Dermis microvascular lymphatic vessel endothelial cell (primary cell): ENCODE measurements around the gene GREB1L. TPM values are rescaled to one million over a fixed set of nuclear protein-coding genes. Genes with fewer than 3 reads are reported as not detected.
A peak's percentile ranks its signal among the peaks of the same experiment; 100 is the strongest.
"Not testable (repeated sequence)": the region's sequence is repeated elsewhere in the genome, so short reads cannot be mapped to it uniquely, and the experiment has no call there.

ENCODE experiments used
- DNase-seq, 2 donors: peaks; one replicate each; pipeline versions ENCODE4 v3.0.0 to v3.0.0-alpha.2; 2010; ENCODE audit warnings: low read depth in 2 of 2
- total RNA-seq: library from RNA; depleted of rRNA; stranded (reverse); fragments of >200 nt; gene quantifications from 2 replicates; pipeline ENCODE4 v1.2.1, GENCODE V29; 2014

GREB1L gene
- total RNA-seq, 1 donor from 2014 or later = 2.8 TPM

DNA sequence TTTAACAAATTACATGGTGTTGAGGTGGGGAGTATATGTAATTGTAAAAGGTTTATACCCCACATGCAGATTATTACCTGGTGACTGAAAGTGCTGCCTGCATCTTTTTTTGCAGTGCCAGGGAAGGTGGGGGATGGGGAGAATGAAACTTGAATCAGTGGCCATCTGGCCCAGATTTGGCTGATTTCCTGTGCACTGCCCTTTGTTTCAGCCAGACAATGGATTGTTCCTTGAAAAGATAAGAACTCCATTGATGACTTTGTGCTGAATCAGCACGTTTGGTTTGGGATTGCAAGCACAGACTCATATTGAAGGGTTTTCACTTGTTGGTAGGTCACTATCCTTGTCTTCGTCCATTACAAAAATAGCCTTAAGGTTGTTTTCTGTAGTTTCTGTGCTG lies 20.9 kb downstream of the GREB1L start:
- peak in 1 of 2 donors; percentile 32 for DNase-seq

DNA sequence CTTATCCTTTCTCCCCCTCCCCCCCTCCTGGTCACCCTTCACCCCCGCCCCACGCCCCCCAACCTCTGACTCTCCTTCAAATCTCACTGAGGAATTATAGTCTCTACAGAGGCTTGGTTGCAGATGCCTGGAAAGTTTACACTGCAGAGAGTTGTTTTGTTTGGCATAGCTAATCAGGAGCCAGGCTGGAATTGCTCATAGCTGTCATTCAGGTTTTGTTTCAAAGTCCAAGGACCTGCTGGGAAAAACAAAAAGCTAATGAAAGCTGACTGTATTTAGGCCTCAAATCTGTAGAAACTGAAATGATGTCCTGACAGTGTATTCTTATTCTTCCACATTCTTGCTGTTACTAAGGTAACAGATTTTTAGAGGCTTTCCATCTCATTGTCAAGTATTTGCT lies 22.6 kb downstream of the GREB1L start:
- peak in 1 of 2 donors; percentile 54 for DNase-seq

DNA sequence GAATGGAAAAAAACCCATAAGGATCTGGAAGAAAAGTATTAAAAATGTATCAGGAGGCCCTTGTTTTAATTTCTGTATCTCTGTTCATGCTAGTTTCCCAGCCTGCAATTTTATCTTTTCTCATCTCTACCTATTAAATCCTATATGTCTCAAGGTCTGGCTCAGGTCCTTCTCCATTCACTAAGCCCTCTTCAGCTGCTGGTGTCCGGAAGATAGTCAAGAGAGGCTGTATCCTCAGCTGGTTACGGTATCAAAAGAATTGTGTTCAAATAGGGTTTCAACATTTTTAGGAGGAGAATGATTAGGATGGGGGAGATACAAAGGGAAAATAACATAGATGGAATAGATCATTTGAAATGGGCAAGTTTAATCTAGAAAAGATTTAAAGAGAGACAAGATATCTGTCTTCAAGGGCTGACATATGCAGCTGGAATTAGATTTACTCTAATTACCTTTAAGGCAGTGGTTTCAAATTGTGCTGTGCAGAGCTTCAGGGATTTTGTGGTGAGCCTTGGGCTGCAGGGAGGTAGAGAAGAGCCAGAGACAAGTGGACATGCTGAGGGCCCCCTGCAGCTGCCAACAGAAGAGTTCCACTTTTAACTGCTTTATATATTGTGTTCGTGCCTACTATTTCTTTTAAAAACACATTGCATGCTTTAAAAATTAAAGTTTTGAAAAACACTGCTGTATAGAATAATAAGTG lies 24.1 kb downstream of the GREB1L start:
- DNase-seq = no peak

DNA sequence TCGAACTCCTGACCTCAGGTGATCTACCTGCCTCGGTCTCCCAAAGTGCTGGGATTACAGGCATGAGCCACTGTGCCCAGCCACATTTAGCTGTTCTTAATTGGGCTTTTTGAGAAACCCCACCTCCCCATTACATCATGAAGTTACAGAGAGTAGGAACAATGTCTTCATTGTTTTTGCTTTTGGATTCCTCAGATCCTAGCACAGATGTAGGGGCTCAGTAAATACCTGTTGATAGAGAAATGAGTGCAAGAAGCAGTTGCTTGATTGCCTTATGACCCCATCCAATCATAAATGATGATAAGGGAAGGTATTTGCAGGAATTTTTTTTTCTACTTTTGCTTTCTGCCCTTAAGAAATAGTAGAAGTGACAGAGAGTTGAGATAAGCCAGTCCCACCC lies 25.4 kb downstream of the GREB1L start:
- DNase-seq = no peak

DNA sequence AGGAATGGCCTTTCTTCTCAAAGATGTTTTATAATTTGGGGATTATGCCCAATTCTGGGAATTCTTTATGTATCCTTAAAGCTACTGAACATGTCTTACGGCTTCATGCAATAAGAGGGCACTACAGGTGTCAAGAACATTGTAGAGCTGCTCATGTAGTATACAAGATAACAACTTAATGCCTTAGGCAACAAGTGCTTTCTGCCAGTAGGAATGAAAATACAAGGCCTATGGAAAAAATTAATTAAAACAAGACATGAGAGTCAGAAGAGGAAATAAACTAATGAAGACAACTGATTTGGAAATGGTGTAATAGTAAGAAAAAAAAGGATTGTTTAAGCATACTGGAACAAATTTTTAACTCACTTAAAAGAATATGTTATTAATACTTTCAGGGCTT lies 27.3 kb downstream of the GREB1L start:
- no peak for DNase-seq

DNA sequence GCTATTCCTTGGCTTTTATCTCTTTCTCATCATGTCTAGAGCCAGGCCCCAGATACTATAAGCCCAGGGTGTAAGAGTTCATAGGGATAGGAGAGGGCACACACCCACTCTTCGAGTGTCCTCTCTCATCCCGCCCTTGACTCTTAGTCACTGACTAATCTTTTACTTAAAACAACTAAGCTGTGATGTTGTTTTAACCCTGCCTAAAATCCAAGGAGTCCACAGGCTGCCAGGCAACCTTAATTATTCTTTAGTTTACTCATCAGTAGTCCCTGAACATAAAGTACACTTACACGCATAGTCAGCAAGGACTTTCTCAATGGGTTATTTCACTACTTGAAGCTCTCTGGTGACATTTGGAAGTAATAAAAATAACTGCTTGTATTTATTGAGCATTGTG lies 28.4 kb downstream of the GREB1L start:
- DNase-seq = peak in 1 of 2 donors; percentile 3

DNA sequence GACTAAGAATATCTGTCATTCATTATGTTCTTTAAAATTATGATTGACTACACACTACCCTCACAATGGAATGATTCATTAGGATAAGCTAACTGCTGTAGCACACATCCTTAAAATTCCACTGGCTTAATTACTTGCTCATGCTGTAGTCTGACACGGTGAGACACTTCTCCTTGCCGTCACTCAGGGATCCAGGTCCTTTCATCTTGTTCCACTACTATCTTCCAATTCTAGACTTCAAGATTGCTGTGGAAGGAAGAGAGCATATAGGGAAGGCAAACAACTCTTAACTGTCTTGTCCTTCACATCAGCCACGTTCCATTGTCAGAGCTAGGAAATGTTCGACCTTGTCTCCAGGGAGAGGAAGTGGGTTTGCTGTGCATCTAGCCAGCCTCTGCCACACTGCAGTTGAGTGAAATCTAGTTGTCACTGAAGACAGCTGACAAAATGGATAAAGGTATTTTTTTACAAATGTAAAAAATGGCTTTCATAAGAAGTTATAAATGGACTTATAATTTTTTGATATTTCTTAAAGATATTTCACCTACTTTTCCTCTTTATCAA lies 30.1 kb downstream of the GREB1L start:
- DNase-seq = no peak

DNA sequence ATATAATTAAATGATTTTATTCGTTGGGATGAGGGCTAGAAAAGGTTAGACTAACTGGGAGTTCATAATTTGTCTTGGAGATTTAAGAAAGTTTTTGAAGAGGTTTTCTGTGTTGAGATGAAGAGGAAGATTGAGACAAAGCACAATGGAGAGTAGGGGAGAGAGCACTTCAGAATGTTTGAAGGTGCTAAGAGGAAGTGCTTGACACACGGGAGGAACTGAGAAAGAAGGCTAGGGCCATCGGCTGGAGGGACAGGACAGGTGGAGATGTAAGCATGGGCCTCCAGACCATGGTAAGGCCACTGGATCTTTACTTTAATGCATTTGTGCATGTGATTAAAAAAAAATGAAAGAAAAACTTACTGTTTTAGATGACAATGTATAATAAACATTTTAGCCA lies 31.5 kb downstream of the GREB1L start:
- DNase-seq = no peak

DNA sequence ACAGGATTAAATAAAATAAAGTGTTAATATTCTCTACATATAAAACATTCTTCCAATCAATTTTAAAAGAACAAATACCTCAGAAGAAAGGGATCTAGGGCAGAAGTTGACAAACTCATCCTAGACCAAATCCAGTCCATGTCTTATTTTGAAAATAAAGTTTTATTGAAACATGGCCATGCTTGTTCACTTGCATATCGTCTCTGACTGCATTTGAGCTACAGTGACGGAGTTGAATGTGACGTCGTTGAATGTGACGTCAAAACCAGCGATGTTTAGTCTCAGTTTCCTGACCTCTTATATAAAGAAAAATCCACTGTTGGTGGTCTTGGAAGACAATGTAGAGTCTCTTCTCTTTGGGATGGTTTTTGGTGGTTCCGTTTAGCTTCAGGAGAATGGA lies 33.6 kb downstream of the GREB1L start:
- DNase-seq = no peak

DNA sequence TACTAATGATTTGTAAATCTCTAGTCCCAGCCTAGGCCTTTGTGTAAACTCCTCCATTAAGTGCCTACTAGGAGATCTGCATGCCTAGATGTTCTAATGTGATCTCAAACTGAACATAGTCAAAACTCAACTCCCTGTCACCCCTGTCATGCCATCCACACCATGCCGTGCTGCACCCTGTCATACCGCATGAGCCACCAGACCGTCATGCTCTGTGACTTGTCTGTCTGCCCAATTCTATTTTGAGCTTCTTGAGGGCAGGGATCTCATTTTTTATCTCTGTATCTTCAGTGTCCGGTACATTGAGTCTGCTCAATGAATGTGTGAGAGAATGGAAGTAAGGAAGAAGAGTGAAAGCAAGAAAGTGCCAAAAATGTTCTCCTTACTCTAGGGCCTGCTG lies 35.5 kb downstream of the GREB1L start:
- DNase-seq = no peak

DNA sequence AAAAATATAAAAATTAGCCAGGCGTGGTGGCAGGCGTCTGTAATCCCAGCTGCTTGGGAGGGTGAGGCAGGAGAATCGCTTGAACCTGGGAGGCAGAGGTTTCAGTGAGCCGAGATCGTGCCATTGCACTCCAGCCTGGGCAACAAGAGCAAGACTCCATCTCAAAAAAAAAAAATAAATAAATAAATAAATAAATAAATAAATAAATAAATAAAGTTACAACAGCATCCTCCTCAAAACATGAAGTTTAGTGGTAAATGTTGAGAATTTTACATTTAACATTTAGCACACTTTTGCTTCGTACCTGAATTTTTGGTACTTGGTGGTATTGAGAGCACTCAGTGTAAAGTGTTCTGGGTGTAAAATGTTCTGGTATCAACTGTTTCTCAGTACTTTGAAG lies 36.2 kb downstream of the GREB1L start:
- DNase-seq = not testable (repeated sequence)

DNA sequence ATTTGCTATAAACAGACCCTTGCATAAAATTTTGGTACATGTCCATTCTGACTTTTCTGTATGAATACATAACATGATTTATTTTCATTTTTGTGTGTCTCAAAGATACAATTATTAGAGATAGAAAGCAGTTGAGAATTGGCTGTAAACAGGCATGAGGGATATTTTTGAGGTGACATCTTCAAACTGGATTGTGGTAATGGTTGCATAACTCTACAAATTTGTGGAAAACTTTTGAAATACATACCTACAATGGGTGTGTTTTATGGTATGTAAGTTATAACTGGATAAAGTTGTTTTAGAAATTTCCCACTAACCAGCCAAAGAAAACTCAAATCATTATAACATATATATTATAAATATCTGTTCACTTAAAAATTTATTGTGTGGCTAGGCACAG lies 39.6 kb downstream of the GREB1L start:
- no peak for DNase-seq

DNA sequence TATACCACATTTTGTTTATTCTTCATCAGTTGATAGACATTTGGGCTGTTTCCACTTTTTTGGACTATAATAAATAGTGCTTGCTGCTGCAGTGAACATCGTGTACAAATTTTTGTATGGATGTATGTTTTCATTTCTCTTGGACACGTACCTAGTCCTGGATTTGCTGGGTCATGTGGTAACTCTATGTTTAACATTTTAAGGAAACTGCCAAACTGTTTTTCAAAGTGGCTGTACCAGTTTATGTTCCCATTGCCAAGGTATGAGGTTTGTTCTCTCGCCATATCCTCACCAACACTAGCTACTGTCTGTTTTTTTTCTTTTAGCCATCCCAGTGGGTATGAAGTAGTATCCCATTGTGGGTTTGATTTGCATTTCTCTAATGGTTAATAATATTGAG lies 42.5 kb downstream of the GREB1L start:
- no peak for DNase-seq

DNA sequence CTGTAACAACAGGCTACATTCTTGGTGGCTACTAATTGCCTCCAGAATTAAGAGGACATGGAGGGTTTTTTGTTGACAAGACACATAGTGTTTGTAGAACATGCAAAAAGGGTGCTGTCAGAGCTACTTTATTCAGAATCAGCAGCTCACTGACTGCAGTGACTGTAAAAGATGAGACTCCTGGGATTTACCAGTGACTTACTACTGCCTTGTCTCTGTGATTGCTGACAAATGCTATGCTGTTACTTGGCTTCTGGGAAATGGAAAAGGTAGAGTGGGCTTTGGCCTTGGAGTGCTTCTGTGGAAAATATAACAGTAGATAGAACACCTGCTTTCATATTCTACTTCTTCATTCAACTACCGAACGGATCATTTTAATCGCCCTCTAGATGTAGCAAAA lies 47.8 kb downstream of the GREB1L start:
- no peak for DNase-seq

DNA sequence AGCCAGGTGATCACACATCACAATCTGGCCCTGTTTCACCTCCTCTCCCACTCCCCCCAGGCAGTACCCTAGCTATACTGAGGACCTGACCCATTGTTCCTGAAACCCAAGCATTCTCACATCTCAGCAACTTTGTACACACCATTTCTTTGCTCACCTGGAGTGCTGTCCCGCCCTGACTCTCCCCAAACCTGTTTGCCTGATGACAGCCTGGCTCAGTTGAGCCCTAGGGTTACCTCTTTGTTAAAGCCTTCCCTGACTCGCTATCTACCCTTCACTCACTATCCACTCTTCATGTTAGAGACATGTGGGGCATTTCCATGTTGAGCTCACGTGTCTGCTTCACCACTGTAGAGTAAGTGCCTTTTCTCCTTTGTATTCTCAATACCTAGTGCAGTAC lies 49.1 kb downstream of the GREB1L start:
- DNase-seq = no peak

DNA sequence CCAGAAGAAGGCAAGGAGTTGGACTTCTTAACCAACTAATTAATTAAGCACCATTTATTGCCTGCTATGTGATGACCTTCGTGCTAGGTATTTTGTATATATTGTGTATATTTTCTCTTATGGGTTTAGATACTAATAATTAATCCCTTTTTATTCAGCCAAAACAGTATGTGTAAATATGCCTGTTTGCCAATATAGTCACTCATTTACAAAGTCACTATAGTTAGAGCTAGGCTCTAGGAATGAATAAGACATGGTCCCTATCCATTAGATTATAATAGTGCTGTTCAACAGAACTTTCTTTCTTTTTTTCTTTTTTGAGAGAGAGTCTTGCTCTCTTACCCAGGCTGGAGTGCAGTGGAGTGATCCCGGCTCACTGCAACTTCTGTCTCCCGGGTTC lies 51.4 kb downstream of the GREB1L start:
- DNase-seq = no peak

DNA sequence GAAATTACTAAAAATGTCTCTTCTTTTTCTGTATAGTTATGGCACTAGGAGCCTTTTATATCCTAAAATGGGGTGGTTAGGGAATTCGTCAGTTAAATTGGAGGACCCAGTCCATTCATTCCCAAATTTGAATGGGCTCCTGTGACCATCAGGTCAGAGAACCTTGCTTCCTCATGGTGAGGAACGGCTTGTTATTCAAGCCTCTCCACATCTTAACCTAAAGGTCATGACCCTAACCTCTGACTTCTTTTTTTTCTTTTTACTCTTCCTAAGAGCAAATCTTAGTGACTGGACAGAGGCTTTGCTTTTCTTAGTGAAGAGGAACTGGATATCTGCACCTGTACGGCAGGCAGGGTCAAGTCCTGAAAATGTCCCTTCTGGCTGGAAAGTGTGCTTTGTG lies 53.1 kb downstream of the GREB1L start:
- no peak for DNase-seq

DNA sequence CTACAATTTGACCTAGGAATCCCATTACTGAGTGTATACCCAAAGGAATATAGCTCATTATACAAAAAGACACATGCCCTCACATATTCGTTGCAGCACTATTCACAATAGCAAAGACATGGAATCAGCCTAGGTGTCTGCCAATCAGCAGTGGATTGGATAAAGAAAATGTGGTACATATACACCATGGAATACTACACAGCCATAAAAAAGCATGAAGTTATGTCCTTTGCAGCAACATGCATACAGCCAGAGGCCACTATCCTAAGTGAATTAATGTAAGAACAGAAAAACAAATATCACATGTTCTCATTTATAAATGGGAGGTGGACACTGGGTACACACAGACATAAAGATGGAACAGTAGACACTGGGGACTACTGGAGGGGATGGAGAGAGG lies 54.0 kb downstream of the GREB1L start:
- DNase-seq = no peak

DNA sequence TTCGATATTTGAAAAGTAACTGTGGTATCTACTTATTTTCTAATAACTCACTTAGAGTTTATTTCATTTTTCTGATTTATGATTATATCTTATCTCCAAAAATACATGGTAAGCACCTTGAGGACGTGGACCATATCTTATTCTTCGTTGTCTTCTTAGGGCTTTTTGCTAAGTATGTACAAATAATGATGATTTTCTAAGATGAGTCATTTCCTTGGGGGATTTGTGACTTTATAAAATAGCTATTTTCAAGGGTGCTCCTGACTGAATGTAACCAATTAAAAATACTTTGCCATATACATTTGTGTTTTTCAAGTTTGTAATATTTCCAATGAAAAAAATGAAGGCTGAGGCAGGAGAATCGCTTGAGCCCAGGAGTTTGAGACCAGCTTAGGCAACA lies 56.3 kb downstream of the GREB1L start:
- DNase-seq = no peak

DNA sequence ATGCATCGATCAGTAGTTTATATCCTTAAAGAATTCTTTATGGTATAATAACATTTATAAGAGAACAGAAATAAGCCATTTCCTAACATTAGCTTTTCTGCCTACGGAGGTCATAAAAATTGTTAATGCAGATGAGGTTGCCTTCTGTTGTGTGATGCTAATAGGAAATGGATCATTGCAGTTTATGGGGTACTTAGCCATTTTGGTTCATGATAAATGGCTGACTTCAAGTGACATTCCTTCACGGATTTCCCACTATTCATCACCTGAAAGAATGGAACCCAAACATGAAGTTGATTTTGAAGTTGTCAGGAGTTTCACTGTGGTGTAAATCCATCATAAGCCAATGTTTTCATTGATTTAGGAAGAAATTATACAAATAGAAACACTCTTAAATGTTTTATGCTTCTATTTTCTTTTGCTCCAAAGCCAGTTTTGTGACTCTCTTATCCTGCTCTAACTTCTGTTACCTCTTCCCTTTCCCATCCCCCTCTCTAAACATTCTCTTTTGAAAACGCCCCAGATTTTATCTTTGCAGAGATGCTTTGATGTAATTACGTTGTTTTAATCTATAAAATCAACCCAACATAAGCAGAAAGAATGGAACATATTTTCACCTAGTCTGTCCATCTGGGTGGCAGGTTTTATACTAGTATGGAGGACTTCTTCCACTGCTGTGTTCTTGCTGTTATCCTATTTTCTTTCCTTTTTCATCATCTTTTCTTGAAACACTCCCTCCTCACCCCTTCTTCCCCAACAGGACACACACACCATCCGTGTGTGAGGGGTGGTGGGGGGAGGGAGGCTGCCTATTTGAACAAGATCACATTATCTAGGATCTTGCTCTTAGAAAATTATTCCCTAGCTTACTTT lies 58.2 kb downstream of the GREB1L start:
- no peak for DNase-seq

DNA sequence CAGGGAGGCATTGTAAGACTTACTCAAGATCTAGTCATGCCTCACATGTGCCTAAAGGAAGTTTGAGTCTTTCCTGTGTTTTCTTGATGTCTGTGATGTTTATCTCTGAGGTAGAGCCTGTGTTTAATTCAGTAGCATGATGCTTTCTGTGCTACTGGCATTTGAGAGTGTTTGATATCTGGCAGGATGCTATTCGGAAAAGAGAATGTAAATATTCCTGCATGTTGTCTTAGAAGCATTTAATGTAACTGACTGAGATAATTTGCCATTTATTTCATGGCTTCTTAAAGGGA lies 58.8 kb downstream of the GREB1L start:
- DNase-seq = peak in 1 of 2 donors; percentile 18

DNA sequence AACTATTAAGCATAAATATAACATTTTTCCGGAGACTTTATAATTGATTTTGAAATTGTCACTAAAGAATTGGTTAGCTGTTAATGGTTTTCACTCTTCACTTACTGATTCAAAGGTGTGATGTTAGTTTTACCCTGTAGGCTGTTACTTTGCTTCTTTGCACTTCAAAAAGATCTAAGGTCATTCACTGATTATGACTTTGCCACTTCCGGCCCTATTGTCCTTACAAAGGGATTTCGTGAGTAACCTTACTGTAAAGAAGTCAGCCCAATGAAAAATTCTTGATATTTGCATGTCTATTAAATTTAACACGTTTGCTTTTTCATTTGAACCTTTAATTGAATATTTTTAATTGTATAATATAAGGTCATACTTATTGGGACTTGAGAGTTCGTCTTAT lies 61.4 kb downstream of the GREB1L start:
- peak in 1 of 2 donors; percentile 3 for DNase-seq

DNA sequence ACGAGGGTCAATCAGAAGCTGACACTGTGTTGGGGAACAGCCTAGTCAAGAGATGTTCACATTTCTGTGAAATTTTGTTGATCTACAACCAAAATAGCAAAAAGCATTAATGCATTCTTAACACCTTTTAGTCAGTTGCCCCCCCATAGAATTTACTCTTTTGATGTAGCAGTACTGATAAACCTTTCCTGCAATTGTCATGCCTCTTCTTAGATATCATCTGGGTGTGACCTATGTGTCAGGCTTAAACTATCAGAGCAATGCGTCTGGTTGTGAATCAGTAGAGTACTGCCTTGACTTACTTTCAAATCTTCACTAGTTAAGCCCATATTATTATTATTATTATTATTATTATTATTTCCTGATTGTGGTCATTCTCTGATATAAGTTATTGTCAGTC lies 61.9 kb downstream of the GREB1L start:
- DNase-seq = peak in 1 of 2 donors; percentile 12
